ENCODE results near the gene CLEC4E.
"Not testable (repeated sequence)": the region's sequence is repeated elsewhere in the genome, so short reads cannot be mapped to it uniquely, and the experiment has no call there.

Gene CLEC4E

DNA sequence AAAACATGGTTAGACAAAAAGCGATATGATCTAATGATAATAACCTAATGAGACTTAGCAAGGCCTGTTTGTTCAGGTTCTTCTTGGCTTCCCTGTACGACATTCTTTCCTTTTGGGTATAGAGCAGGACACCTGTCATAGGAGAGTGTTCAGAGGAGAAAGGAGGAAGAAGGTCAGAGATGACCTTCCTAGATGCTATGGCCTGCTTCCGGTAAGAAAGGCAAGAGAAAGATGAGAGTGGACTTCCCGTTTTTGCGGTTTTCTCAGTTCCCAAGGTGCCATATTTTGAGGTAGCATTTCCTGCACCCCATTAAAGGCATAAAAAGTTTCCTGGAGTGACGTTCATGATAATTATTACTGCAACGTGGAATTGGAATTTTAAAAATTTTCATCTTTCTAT is 8.7 kb downstream of the CLEC4E start:
- no peak for DNase-seq

DNA sequence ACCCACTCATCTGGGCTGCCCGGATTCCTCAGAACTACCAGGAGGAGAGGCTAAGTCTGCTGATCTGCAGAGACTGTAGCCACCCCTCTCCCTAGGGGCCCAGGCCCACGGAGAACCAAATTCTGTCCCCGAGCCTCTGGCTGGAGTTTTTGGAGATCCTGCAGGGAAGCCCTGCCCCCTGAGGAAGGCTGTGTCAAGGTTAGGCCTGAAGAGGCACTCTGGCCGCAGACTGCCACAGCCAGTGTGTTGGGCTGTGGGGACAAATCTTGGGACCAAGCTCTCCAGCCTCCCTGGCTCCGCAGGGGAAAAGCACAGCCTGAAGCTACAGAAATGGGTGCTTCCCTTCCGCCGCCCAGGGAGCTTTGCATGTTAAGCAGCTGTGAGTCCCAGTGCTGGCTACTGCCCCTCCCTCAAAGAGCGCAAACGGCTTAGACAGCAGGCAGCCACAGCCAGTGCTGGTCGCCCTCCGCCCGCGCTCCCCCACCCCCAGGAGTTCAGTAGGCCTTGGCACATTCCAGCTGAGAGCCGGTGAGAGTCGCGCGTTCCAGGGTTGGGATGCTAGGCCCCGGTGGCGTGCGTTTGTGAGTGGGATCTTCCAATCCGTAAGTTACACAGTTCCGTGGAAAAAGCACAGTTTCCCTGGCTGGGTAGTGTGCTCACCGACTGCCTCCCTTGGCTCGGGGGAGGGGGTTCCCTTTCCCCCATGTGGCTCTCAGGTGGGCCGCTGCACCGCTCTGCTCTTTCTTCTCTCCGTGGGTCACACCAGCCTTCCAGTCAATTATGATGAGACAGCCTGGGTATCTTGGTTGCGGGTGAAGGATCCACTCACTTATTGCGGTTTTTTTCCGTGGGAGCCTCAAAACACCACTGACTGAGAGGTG is 13.2 kb downstream of the CLEC4E start:
- no peak for DNase-seq

DNA sequence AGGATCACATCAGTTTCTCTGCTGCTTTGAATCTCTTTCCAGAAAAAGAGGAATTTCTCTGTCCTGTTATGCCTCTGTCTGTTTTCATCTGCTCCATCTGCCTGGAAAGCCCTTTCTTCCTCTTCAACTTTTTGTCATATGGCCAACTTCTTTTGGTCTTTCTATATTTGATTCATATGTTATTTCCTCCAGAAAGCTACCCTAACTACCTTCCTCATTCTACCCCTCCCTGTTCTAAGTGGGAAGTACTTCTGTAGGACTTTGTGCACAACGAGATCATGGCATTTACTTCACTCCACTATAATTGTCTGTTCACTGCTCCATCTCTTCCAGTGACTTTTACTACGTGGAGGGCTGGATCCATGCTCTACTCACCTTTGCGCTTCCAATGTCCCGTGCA is 21.5 kb downstream of the CLEC4E start:
- no peak for DNase-seq

DNA sequence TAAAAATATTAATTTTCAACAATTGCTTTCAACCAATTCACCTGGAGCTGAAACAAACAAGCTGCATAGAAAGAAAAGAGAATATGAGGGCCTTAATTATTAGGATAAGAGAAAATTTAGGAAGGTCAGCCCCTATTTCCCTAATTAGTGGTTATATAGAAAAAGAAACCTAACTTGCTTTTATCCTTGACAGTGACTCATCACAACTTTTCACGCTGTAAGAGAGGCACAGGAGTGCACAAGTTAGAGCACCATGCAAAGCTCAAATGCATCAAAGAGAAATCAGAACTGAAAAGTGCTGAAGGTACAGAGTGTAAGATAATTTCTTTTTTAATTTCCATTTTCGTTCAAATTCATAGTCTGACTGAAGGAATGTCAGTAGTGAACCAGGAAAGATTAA is 22.7 kb downstream of the CLEC4E start:
- DNase-seq = no peak

DNA sequence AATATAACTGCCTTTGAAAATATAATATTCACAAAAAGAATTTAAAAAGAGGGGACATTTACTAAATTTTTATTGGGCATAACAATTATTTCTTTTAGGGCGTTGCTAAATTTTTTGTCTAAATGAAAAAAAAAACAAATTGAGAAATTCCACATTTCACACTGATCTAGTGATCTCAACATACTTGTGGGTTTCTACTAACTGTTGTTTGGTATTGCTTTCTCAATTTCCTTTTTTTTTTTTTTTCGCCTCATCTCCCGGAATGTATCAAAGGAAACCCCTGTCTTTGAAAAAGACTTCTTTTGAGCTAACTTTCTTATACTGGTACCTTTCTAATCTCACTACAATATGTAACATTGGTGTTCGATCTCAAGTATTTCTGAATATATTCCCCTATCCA is 27.4 kb downstream of the CLEC4E start, which contains the start of gene CLEC4D:
Gene CLEC4D, plus strand, starts transcription at position 248 of the 400 bp plus-strand sequence. CDS start 230 bp downstream, outside the sequence.
- no peak for DNase-seq

DNA sequence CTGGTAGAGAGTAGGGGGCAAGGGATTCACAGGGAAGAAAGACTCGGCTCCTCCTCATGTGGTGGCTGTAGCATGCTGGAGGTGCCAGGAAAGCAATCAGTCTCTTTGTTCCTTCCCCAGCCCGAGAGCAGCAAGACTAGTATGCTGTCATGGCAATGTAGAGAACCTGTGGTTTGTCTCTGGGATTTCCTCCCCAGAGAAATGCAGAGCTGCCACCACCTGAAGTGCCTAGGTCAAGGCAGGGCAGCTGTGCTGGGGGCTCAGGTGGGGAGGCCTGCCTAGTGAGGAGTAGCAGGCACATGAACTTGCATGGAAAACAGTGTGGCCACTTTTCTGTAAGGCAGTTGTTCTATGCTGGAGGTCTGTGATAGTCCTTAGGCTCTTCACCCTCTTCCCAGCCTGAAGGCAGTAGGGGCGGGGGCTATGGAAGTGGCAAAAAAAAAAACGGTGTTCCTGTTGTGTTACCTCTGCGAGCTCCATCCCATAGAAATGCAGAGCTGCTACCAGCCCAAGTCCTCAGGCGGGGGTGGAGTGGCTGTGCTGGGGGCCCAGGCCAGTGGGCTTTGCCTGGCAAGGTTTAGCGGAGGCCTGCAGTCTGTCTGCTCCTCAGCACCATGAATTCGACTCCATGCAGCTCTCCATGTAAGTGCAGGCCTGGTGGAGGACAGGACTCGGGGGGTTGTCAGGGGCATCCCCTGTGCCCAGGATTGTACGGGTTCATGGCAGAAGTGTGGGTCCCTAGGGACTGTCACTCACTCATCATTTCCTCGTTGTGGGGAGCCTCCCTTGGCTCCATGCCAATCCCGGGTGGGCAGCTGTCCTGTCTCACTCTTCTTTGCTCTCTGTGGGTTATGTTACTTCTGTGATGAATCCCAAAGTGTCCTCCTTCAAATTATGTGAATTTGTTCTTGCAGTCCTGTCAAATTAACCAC is 31.5 kb downstream of the CLEC4E start:
- DNase-seq = no peak

DNA sequence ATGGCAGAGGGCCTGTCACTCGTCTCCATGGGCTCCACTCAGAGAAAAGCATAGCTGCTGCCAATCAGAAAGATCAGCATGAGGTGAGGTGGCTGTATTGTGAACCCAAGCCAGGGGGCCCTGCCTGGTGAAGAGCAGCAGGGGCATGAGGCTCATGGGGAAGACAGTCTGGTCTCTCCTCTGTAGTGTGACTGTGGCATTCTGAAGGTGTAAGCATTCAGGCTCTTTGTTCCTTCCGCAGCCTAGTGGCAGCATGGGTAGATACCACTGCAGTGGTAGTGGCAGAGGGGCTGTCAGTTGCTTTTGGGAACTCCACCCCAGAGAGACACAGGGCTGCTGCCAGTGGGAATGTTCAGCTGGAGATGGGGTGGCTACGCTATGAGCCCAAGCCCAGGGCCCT is 32.5 kb downstream of the CLEC4E start:
- no peak for DNase-seq

DNA sequence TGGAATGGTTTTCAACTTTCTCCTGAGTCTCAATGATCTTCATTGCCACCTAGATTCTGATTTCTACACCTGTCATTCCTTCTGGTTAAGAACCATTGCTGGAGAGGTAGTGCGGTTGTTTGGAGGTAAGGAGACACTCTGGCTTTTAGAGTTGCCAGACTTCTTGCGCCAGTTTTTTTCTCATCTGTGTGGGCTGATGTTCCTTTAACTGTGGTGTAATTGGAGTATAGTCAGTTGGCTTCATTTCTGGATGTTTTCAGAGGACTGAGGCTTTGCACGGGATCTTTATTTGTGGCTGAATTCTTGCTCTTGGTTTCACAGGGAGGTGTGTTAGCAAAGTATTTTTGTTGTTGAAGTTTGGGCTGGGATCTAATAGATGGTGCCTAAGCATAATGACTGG is 33.1 kb downstream of the CLEC4E start:
- DNase-seq = no peak

DNA sequence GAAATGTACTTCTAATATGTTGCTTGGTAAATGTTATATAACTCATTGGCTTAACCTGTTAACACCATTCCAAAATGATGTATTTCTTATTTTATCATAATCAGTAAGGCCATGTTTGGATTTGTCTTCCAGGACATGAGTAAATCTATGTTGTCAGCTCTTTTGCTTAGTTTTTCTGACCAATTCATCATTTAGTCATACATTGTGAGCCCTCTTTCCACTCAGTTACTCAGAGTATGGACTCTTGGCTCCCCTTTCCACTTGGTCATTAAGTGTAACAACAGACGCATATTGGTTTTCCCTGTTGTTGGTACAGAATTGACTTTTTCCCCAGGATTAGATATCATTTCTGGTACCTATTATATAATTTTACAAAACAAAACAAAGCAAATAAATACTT is 36.4 kb downstream of the CLEC4E start:
- DNase-seq = no peak

DNA sequence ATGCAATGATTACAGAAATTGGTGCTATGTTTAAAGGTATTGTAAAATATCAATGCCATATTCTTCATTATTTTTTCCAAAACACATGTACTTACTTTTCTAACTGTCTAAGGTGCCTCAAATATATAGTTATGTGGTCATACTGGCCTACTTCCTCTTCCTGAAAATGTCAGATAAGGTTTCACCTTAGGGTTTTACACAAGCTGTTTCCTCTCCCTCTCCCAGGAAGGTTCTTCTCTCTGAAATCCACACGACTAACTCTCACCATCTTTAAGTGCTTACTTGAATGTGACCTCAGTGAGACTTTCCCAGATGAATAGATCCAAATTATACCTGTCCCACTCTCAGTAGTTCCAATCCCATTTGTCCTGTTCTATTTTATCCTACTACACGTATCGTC is 39.0 kb downstream of the CLEC4E start:
- no peak for DNase-seq

DNA sequence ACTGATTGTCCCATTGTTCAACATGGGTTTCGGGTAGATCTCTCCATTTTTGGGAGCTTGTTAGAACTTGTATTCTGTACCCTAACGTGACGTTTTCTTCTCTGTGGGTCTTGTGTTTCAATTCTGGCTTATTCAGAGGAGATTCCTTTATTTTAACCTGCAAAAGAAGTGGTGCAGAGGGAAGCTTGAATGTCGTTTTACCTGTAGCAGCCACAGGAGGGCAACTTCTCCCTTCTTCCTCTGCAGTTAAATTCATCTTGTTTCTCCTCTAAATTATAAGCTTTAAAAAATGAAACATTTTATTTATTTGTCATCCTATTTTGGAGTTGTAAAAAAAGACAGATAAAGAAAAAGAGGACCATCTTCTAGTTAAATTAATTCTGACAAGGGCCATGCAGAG is 41.1 kb downstream of the CLEC4E start:
- no peak for DNase-seq

DNA sequence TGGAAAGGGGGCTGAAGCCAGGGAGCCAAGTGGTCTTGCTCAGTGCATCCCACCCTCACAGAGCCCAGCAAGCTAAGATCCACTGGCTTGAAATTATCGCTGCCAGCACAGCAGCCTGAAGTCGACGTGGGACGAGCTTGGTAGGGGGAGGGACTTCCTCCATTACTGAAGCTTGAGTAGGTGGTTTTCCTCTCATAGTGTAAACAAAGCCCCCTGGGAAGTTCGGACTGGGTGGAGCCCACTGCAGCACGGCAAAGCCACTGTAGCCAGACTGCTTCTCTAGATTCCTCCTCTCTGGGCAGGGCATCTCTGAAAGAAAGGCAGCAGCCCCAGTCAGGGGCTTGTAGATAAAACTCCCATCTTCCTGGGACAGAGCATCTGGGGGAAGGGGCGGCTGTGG is 44.6 kb downstream of the CLEC4E start:
- DNase-seq = not testable (repeated sequence)

DNA sequence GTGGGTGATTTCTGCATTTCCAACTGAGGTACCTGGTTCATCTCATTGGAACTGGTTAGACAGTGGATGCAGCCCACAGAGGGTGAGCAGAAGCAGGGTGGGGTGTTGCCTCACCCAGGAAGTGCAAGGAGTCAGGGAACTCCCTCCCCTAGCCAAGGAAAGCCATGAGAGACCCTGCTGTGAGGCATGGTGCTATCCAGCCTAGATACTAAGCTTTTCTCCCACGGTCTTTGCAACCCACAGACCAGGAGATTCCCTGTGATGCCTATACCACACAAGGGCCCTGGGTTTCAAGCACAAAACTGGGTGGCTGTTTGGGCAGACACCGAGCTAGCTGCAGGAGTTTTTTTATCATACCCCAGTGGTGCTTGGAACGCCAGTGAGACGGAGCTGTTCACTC is 45.0 kb downstream of the CLEC4E start:
- not testable (repeated sequence) for DNase-seq

DNA sequence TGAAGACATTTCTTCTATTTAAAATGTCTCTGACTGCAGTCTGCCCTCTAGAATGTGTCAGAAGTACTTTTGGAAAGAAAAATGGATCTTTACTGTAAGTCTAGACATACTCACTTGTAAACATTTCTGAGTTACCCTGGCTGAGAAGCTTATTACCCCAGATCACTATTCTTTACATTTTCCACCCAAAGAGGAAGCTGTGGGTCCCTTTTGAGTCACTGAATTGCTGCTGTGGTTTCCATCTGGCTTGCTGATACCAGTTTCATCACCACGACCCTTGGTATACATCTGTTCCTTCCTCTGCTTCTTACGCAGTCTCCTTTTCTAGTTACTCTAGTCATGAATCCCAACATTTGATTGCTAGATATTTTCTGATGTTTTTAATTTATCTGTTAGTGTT is 47.6 kb downstream of the CLEC4E start:
- DNase-seq = peak; percentile 85

DNA sequence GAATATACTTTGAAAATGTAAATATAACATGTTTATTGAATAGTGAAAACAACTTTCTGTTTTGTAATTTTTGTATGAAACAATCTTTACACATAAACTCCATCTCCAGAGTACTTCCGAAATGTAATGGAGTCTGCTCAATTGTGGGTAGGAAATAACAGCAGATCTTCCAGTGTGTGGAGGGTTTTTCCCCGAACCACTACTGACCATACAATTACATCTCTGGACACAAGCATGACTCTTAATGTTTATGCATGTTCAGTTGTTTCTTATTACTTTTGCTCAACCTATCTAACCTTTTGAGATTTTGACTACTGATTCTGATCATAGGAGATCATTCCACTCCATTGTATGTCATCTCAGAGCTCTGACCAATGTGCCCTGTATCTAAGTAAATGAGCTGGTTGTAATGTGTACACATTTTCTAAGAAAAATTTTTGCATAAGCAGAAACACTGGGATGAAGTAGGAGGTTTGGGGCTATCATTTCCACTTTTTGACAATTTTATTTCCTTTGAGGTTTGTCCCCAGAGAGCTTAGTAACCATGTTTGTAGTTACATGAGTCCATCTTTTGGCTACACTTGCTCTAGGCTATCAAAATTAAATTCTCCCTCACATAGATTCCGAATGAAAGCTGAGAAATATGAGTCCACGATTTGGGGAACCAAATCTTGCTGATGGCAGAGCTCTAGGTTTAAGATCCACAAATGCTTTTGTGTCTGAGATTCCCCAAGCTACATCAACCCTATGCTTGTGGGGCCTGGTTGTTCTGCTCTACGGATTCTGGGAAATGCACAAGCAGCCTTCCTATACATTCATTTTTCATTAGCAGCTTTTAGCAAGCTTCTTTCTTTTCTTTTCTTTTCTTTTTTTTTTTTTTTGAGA is 48.8 kb downstream of the CLEC4E start:
- DNase-seq = no peak

Measured in activated CD4-positive, alpha-beta T cell treated with anti-CD3 and anti-CD28 coated beads, Interleukin-2, Interleukin-6, amounts not matched to agents 100 ng/mL and 50 ng/mL, durations not matched to agents 16 hours and 8 hours (primary cell).